B cell (primary cell): ENCODE data around the gene STXBP5L.

Source experiments
- CTCF ChIP-seq: fragments of 200-600 bp; IDR thresholded peaks from one replicate; pipeline ENCODE4 v1.8.0; 2022; ENCODE audit warnings: antibody characterized with exemption, mild to moderate bottlenecking
- EZH2 ChIP-seq: IDR thresholded peaks from 2 replicates; pipeline ENCODE4 v1.6.1; 2012; ENCODE audit warnings: borderline replicate concordance, low read depth, mild to moderate bottlenecking, moderate library complexity, low read length; ENCODE audit not compliant: insufficient read depth, poor library complexity, severe bottlenecking

GRCh38 chr3:120908795-120909601 lies 993 bp downstream of the STXBP5L start:
- TF ChIP-seq CTCF (no peak), EZH2 (no peak)
